Measurements from ENCODE around the gene MED25. TPM values are rescaled to one million over a fixed set of nuclear protein-coding genes. Genes with fewer than 3 reads are reported as not detected.

The MED25 gene
- total RNA-seq, 1 donor from 2014 or later: 72.2 TPM

DNA sequence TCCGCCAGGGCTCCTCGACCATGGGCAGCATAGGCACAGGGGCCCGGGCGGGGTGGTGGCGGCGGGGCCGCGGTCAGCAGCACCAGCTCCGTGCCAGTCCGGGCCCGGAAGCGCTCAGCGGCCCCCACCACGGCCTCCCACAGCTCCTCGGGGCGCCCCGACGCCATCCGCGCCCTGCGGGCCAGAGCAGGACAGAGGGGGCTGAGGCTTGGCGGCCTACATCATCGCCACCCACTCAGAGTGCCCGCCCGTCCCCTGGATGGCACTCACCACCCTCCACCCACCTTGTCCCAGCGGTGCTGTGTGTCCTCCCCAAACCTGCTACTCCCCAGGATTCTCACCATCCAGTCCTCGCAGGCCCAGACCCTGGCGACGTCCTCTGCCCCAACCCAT, 55.0 kb downstream of the MED25 start:
- H3K9me3 Mint-ChIP-seq (ENCODE audit: unreplicated experiment): no peaks in the 10 kb centered on the region
- Histone ChIP-seq H2AFZ (ENCODE audit: low read depth, low read length) (no peak overlapping the region), H3K9me3 (ENCODE audit: insufficient read depth, low read depth, low read length) (no peaks in the 10 kb centered on the region), H3K4me1 (ENCODE audit: insufficient read depth, low read length) (peaks cover 29% of the 10 kb centered on the region), H3K4me2 (ENCODE audit: low read length) (no peak overlapping the region), H4K20me1 (ENCODE audit: insufficient read depth, low read length) (no peaks in the 10 kb centered on the region), H3K27me3 (ENCODE audit: insufficient read depth, low read length) (no peaks in the 10 kb centered on the region), H3K4me3 (ENCODE audit: insufficient read depth, low read depth, low read length) (no peak overlapping the region), H3K27ac (ENCODE audit: low read depth, low read length) (no peak overlapping the region), H3K9ac (ENCODE audit: low read length) (no peak overlapping the region), H3K36me3 (ENCODE audit: insufficient read depth, low read length) (peaks cover 4% of the 10 kb centered on the region), H3K79me2 (ENCODE audit: insufficient read depth, low read length) (peaks cover 54% of the 10 kb centered on the region)
- no peak for TF ChIP-seq EZH2 (IDR thresholded peaks at IDR 0.05; ENCODE audit: insufficient read depth, low read length)
- TF ChIP-seq, protein P1, sequence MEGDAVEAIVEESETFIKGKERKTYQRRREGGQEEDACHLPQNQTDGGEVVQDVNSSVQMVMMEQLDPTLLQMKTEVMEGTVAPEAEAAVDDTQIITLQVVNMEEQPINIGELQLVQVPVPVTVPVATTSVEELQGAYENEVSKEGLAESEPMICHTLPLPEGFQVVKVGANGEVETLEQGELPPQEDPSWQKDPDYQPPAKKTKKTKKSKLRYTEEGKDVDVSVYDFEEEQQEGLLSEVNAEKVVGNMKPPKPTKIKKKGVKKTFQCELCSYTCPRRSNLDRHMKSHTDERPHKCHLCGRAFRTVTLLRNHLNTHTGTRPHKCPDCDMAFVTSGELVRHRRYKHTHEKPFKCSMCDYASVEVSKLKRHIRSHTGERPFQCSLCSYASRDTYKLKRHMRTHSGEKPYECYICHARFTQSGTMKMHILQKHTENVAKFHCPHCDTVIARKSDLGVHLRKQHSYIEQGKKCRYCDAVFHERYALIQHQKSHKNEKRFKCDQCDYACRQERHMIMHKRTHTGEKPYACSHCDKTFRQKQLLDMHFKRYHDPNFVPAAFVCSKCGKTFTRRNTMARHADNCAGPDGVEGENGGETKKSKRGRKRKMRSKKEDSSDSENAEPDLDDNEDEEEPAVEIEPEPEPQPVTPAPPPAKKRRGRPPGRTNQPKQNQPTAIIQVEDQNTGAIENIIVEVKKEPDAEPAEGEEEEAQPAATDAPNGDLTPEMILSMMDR (IDR thresholded peaks at IDR 0.05; ENCODE audit: insufficient read depth, low read depth, low read length): no peak
- no peaks in the 10 kb centered on the region for H3K27me3 Mint-ChIP-seq (ENCODE audit: low read depth, unreplicated experiment)
- DNase-seq (ENCODE audit: low read depth) (no peak), FAIRE-seq (no peak)
- H3K4me1 Mint-ChIP-seq (ENCODE audit: low read depth, unreplicated experiment): peaks cover 6% of the 10 kb centered on the region
- H3K27ac Mint-ChIP-seq (ENCODE audit: unreplicated experiment): no peak overlapping the region
- H3K4me3 Mint-ChIP-seq (ENCODE audit: unreplicated experiment): no peak overlapping the region
- peaks cover 13% of the 10 kb centered on the region for H3K36me3 Mint-ChIP-seq (ENCODE audit: low read depth, unreplicated experiment)

DNA sequence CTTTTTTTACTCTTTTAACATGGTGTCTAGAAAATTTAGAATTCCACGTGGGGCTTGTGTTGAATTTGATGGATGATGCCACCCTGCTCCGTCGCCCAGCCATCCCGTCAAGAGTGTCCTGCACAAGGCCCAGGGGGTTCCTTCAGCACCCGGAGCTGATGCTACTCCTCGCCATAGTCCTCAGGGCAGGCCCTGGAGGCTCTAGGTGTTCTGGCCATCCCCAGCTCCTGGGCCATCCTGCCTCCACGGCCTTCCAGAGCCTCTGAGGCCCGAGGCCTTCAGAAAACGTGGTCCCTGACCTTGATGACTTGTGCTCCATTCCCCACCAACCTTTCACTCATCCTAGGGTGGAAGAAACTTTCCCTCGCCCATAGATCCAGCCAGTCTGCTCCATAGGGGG, 55.7 kb downstream of the MED25 start:
- H3K27me3 ChIP-seq (ENCODE audit: insufficient read depth, low read length): no peaks in the 10 kb centered on the region
- no peak overlapping the region for H3K27ac ChIP-seq (ENCODE audit: low read depth, low read length)
- DNase-seq (ENCODE audit: low read depth) (no peak), FAIRE-seq (no peak)
- no peaks in the 10 kb centered on the region for H3K9me3 Mint-ChIP-seq (ENCODE audit: unreplicated experiment)
- peaks cover 4% of the 10 kb centered on the region for H3K36me3 ChIP-seq (ENCODE audit: insufficient read depth, low read length)
- peaks cover 13% of the 10 kb centered on the region for H3K36me3 Mint-ChIP-seq (ENCODE audit: low read depth, unreplicated experiment)
- H3K4me2 ChIP-seq (ENCODE audit: low read length): no peak overlapping the region
- no peak overlapping the region for H2AFZ ChIP-seq (ENCODE audit: low read depth, low read length)
- H3K9me3 ChIP-seq (ENCODE audit: insufficient read depth, low read depth, low read length): no peaks in the 10 kb centered on the region
- peaks cover 61% of the 10 kb centered on the region for H3K79me2 ChIP-seq (ENCODE audit: insufficient read depth, low read length)
- H3K27ac Mint-ChIP-seq (ENCODE audit: unreplicated experiment): peak overlapping the region; percentile 38
- H3K4me3 ChIP-seq (ENCODE audit: insufficient read depth, low read depth, low read length): no peak overlapping the region
- no peak overlapping the region for H3K9ac ChIP-seq (ENCODE audit: low read length)
- H3K4me3 Mint-ChIP-seq (ENCODE audit: unreplicated experiment): peak overlapping the region; percentile 62
- H3K4me1 Mint-ChIP-seq (ENCODE audit: low read depth, unreplicated experiment): peaks cover 6% of the 10 kb centered on the region
- TF ChIP-seq, protein P1 (IDR thresholded peaks at IDR 0.05; ENCODE audit: insufficient read depth, low read depth, low read length): no peak
- TF ChIP-seq EZH2 (IDR thresholded peaks at IDR 0.05; ENCODE audit: insufficient read depth, low read length): no peak
- peaks cover 32% of the 10 kb centered on the region for H3K4me1 ChIP-seq (ENCODE audit: insufficient read depth, low read length)
- H3K27me3 Mint-ChIP-seq (ENCODE audit: low read depth, unreplicated experiment): no peaks in the 10 kb centered on the region
- H4K20me1 ChIP-seq (ENCODE audit: insufficient read depth, low read length): peaks cover 4% of the 10 kb centered on the region

DNA sequence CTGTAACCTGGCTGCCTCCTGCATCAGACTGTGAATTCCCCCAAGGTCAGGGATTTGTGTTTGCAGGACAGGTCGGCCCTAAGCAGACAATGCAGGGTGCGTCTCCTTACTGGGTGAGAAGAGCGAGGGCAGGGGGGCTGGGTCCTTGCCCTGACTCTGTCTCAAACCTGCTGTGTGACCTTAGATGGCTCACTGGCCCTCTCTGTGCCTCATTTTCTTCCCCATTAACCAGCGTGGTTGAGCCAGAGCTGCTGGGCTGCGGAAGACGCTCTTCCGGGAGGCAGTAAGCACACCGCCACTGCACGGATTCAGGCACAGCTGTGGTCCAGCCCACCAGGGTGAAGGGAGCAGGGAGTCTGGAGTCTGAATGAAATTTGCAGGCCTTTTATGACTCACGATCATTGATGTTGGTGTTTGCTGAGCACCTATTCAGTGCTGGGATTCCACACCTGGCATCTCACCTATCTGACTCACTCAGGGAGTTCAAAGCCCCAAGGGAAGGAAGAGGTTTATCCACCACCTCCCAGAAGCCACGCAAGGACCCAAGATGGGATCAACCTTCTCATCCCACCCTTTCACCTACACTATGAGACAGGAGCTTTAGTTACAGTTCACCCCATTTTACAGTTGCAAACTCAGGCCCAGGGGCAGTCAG, 56.5 kb downstream of the MED25 start:
- Mint-ChIP-seq H3K9me3 (ENCODE audit: unreplicated experiment) (no peaks in the 10 kb centered on the region), H3K36me3 (ENCODE audit: low read depth, unreplicated experiment) (peaks cover 13% of the 10 kb centered on the region), H3K4me3 (ENCODE audit: unreplicated experiment) (no peak overlapping the region), H3K27ac (ENCODE audit: unreplicated experiment) (peak overlapping the region; percentile 83), H3K27me3 (ENCODE audit: low read depth, unreplicated experiment) (no peaks in the 10 kb centered on the region), H3K4me1 (ENCODE audit: low read depth, unreplicated experiment) (peaks cover 6% of the 10 kb centered on the region)
- DNase-seq (ENCODE audit: low read depth) (no peak), FAIRE-seq (no peak)
- TF ChIP-seq EZH2 (IDR thresholded peaks at IDR 0.05; ENCODE audit: insufficient read depth, low read length): no peak
- TF ChIP-seq, protein P1 (IDR thresholded peaks at IDR 0.05; ENCODE audit: insufficient read depth, low read depth, low read length): no peak
- Histone ChIP-seq H3K4me3 (ENCODE audit: insufficient read depth, low read depth, low read length) (no peak overlapping the region), H3K27me3 (ENCODE audit: insufficient read depth, low read length) (no peaks in the 10 kb centered on the region), H3K9ac (ENCODE audit: low read length) (peak overlapping the region; percentile 99), H3K9me3 (ENCODE audit: insufficient read depth, low read depth, low read length) (no peaks in the 10 kb centered on the region), H3K36me3 (ENCODE audit: insufficient read depth, low read length) (peaks cover 4% of the 10 kb centered on the region), H4K20me1 (ENCODE audit: insufficient read depth, low read length) (peaks cover 5% of the 10 kb centered on the region), H2AFZ (ENCODE audit: low read depth, low read length) (no peak overlapping the region), H3K79me2 (ENCODE audit: insufficient read depth, low read length) (peaks cover 65% of the 10 kb centered on the region), H3K4me1 (ENCODE audit: insufficient read depth, low read length) (peaks cover 32% of the 10 kb centered on the region), H3K27ac (ENCODE audit: low read depth, low read length) (no peak overlapping the region), H3K4me2 (ENCODE audit: low read length) (peak overlapping the region; percentile 93)
